GM12874 (cell line): ENCODE results near the gene CHRDL1.

Experiments
- TF ChIP-seq, protein P1 (sequence below): IDR thresholded peaks from 2 replicates; pipeline ENCODE4 v1.5.1; 2011; ENCODE audit warnings: low read depth, mild to moderate bottlenecking, control low read depth, low read length, moderate library complexity; ENCODE audit not compliant: insufficient read depth

CHRDL1 gene

DNA sequence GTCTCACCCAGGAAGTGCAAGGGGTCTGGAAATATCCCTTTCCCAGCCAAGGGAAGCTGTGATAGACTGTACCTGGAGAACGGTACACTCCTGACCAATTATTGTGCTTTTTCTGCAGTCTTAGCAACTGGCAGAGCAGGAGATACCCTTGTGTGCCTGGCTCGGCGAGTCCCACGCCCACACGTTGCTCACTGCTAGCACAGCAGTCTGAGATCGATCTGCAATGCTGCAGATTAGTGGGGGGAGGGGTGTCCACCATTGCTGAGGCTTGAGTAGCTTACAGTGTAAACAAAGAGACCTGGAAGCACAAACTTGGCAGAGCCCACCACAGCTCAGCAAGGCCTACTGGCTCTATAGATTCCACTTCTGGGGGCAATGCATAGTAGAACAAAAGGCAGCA lies 138.5 kb downstream of the CHRDL1 start:
- TF ChIP-seq, protein P1, sequence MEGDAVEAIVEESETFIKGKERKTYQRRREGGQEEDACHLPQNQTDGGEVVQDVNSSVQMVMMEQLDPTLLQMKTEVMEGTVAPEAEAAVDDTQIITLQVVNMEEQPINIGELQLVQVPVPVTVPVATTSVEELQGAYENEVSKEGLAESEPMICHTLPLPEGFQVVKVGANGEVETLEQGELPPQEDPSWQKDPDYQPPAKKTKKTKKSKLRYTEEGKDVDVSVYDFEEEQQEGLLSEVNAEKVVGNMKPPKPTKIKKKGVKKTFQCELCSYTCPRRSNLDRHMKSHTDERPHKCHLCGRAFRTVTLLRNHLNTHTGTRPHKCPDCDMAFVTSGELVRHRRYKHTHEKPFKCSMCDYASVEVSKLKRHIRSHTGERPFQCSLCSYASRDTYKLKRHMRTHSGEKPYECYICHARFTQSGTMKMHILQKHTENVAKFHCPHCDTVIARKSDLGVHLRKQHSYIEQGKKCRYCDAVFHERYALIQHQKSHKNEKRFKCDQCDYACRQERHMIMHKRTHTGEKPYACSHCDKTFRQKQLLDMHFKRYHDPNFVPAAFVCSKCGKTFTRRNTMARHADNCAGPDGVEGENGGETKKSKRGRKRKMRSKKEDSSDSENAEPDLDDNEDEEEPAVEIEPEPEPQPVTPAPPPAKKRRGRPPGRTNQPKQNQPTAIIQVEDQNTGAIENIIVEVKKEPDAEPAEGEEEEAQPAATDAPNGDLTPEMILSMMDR: no peak

DNA sequence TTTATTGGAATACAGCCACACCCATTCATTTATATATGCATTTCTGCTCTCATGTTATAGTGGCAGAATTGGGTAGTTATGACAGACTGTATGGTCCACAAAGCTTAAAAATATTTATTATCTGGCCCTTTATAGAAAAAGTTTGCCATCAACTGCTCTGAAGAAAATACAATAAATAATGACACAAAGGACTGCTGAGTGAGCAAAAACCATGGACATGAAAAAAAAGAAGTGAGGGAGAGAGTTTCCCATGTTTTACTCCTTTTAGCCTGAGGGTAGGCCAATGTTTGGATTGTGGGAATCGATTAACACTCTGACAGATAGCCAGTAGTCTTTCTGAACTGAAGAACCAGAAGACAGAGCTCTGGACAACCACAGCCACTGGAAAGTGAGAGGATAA lies 149.2 kb downstream of the CHRDL1 start:
- TF ChIP-seq, protein P1: no peak
